ENCODE measurements around the gene F5. TPM values are rescaled to one million over a fixed set of nuclear protein-coding genes. Genes with fewer than 3 reads are reported as not detected.

The F5 gene
- polyA plus RNA-seq, 1 donor = 0.30 TPM

DNA sequence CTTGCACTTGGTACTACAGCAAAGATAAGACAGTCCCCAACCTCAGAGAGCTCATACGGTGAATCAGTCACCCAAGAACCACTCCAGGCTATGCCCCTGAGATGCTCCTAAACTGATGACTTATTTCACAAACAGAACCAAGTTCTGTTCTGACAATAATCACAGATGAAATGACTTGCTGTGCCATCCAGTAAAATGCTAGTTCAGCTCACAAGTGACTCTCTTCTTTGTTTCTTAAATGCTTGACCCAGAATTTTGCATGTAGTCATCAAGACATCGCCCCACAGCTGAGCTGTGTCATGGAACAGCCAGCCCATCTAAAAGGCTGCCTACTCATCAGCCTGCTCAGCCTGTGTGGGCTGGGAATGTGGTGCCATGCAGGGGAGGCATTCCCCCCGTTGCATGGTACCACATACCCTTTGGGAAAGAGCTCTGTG lies 94.4 kb downstream of the F5 start:
- Histone ChIP-seq H3K36me3 (ENCODE audit: control insufficient read depth, insufficient read depth, low read length) (no peaks in the 10 kb centered on the region), H3K4me1 (ENCODE audit: control insufficient read depth, insufficient read depth, low read length) (peaks cover 4% of the 10 kb centered on the region), H3K4me3 (ENCODE audit: low read length) (no peak overlapping the region), H3K27me3 (ENCODE audit: control insufficient read depth, insufficient read depth, low read length) (no peaks in the 10 kb centered on the region), H3K9me3 (ENCODE audit: control insufficient read depth, low read depth, low read length) (no peaks in the 10 kb centered on the region), H3K27ac (ENCODE audit: low read length) (no peak overlapping the region)
- no peak for DNase-seq
- WGBS (ENCODE audit: insufficient coverage, low lambda C conversion rate) = no CpG with 5 or more reads among the region's 3 CpGs

DNA sequence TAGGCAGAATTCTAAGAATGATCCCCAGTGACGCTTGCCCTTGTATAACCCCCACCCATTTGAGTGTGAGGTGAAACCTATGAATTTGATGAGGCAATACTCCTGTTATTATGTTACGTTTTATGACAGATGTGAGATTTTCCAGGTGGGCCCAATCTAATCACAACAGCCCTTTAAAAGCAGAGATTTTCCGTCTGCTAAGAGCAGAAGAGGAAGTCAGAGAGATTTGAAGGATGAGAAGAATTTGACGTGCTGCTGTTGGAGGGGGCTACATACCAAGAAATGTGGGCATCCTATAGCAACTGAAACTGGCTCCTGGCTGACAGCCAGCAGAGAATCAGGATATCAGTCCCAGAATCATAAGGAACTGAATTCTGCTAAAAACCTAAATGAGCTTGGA lies 98.1 kb downstream of the F5 start:
- Histone ChIP-seq H3K9me3 (ENCODE audit: control insufficient read depth, low read depth, low read length) (no peaks in the 10 kb centered on the region), H3K4me3 (ENCODE audit: low read length) (no peak overlapping the region), H3K4me1 (ENCODE audit: control insufficient read depth, insufficient read depth, low read length) (peaks cover 16% of the 10 kb centered on the region), H3K27me3 (ENCODE audit: control insufficient read depth, insufficient read depth, low read length) (no peaks in the 10 kb centered on the region), H3K27ac (ENCODE audit: low read length) (no peak overlapping the region), H3K36me3 (ENCODE audit: control insufficient read depth, insufficient read depth, low read length) (no peaks in the 10 kb centered on the region)
- no peak for DNase-seq
- WGBS (ENCODE audit: insufficient coverage, low lambda C conversion rate) = 100% methylated on average over 1 of the region's 4 CpGs

- H3K9me3 ChIP-seq (ENCODE audit: control insufficient read depth, low read depth, low read length) = no peaks in the 10 kb centered on the region
- H3K4me1 ChIP-seq (ENCODE audit: control insufficient read depth, insufficient read depth, low read length) = peaks cover 16% of the 10 kb centered on the region
- WGBS (ENCODE audit: insufficient coverage, low lambda C conversion rate) = no CpG with 5 or more reads among the region's 16 CpGs
- no peaks in the 10 kb centered on the region for H3K27me3 ChIP-seq (ENCODE audit: control insufficient read depth, insufficient read depth, low read length)
- H3K27ac ChIP-seq (ENCODE audit: low read length) = no peak overlapping the region
- no peak for DNase-seq
- no peaks in the 10 kb centered on the region for H3K36me3 ChIP-seq (ENCODE audit: control insufficient read depth, insufficient read depth, low read length)
- no peak overlapping the region for H3K4me3 ChIP-seq (ENCODE audit: low read length)
Observed at GRCh38 chr1:169487561-169487960, 98.7 kb downstream of the F5 start.

DNA sequence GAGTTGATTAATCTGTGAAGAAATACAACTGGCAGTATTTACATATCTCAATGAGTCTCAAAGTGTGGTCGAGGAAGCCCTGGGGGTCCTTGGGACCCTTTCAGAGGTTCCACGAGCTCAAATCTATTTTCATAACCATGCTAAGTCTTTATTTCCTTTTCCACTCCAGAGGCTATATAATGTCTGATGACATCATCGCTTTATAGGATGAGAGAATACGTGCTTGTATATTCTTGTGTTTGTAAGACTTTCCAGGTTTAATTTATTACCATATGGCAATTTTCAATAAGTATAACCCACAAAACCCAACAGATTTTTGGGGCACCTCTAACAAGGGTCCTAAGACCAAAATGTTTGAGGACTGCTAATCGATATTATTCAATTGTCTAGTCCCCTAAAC lies 99.1 kb downstream of the F5 start:
- Histone ChIP-seq H3K36me3 (ENCODE audit: control insufficient read depth, insufficient read depth, low read length) (no peaks in the 10 kb centered on the region), H3K9me3 (ENCODE audit: control insufficient read depth, low read depth, low read length) (no peaks in the 10 kb centered on the region), H3K27me3 (ENCODE audit: control insufficient read depth, insufficient read depth, low read length) (no peaks in the 10 kb centered on the region), H3K27ac (ENCODE audit: low read length) (peak overlapping the region; percentile 82), H3K4me1 (ENCODE audit: control insufficient read depth, insufficient read depth, low read length) (peaks cover 16% of the 10 kb centered on the region), H3K4me3 (ENCODE audit: low read length) (no peak overlapping the region)
- WGBS (ENCODE audit: insufficient coverage, low lambda C conversion rate) = no CpG with 5 or more reads among the region's 5 CpGs
- peak in 1 of 2 donors; percentile 54 for DNase-seq

DNA sequence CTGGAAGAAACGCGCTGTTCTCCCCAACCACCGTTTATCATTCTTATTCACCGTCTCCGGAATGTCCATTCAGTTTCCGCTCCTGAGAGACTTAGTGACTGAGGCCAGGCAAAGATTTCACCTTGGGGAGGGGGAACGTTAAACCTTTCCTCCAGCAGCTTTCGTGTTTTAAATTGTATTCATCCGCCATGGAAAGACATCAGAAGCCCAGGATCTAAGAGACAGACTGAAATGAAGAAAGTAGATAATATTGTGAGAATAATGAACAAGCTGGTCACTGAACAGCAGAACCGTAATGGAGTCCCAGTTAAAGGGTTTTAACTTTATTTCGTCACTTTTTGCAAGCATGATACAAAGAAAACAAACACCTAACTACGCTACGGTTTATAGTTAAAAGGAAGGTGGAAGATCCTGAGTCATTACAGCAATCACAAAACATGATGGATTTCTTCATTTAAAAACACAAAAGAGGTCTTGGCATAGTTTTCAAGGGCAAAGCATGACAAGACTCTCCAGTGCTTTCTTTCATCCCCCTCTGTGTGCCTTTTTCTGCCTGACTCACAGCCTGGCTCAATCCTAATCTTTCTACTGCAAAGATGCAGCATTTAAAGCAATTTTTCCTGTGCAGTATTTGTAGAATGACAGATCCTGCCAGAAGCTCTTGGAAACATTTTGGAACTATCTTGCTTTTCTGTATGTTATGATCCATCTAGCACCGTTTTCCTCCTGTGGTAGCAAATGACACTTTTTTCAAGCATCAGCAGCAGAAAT lies 99.8 kb downstream of the F5 start:
- H3K27ac ChIP-seq (ENCODE audit: low read length) = peak overlapping the region; percentile 82
- no peaks in the 10 kb centered on the region for H3K36me3 ChIP-seq (ENCODE audit: control insufficient read depth, insufficient read depth, low read length)
- peak overlapping the region; percentile 80 for H3K4me3 ChIP-seq (ENCODE audit: low read length)
- peaks cover 16% of the 10 kb centered on the region for H3K4me1 ChIP-seq (ENCODE audit: control insufficient read depth, insufficient read depth, low read length)
- no peaks in the 10 kb centered on the region for H3K27me3 ChIP-seq (ENCODE audit: control insufficient read depth, insufficient read depth, low read length)
- 12% methylated on average over 6 of the region's 14 CpGs for WGBS (ENCODE audit: insufficient coverage, low lambda C conversion rate)
- DNase-seq = no peak
- H3K9me3 ChIP-seq (ENCODE audit: control insufficient read depth, low read depth, low read length) = no peaks in the 10 kb centered on the region

DNA sequence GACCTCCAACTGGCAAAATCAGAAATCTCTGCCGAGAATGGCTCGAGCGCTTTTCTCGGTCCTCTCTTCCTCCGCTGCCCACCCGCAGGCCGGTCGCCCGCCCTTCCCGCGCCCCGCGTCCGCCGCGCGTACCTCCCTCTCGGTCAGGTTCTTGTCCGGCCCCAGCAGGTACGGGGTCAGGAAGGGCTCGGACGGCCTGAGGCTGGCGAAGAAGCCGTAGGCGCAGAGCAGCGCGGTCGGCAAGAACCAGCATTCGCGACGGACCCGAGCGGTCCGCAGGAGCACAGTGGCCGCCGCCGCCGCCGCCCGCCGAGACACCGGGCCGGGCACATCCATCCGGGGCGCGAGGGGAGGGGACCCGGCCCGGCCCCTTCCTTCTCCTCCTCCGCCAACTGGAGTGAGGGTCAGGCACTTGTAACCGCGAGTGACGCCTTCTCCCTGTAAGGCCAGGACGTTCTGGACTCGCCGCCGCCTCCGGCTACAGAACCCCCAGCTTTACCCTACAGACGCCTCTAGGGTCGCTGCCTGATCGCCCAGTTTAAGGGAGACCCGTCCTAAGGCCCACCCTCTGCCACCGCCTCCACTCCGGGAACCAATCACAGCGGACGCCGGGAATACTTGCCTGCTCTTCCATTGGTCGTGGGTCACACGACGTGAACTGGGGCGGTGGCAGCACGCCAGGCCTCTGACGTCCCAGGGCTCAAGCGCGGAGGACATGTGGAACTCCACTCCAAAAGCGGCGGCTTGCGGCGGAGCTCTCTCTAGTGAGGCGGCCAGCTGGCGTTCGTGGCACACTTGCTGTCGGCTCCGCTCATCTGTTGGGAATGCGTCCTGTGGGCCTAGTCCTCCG lies 100.6 kb downstream of the F5 start, which contains the start of gene SLC19A2:
Gene SLC19A2, minus strand, starts transcription at position 514 of the 850 bp plus-strand sequence. Its CDS starts 178 bp downstream, at position 336.
- H3K9me3 ChIP-seq (ENCODE audit: control insufficient read depth, low read depth, low read length) = no peaks in the 10 kb centered on the region
- H3K4me3 ChIP-seq (ENCODE audit: low read length) = peak within 1 kb of the TSS; percentile 80
- H3K27me3 ChIP-seq (ENCODE audit: control insufficient read depth, insufficient read depth, low read length) = no peaks in the 10 kb centered on the region
- peak within 1 kb of the TSS; percentile 82 for H3K27ac ChIP-seq (ENCODE audit: low read length)
- H3K36me3 ChIP-seq (ENCODE audit: control insufficient read depth, insufficient read depth, low read length) = no peaks in the 10 kb centered on the region
- no CpG with 5 or more reads among the region's 85 CpGs for WGBS (ENCODE audit: insufficient coverage, low lambda C conversion rate)
- peaks cover 16% of the 10 kb centered on the region for H3K4me1 ChIP-seq (ENCODE audit: control insufficient read depth, insufficient read depth, low read length)
- peak; percentile 99 for DNase-seq

DNA sequence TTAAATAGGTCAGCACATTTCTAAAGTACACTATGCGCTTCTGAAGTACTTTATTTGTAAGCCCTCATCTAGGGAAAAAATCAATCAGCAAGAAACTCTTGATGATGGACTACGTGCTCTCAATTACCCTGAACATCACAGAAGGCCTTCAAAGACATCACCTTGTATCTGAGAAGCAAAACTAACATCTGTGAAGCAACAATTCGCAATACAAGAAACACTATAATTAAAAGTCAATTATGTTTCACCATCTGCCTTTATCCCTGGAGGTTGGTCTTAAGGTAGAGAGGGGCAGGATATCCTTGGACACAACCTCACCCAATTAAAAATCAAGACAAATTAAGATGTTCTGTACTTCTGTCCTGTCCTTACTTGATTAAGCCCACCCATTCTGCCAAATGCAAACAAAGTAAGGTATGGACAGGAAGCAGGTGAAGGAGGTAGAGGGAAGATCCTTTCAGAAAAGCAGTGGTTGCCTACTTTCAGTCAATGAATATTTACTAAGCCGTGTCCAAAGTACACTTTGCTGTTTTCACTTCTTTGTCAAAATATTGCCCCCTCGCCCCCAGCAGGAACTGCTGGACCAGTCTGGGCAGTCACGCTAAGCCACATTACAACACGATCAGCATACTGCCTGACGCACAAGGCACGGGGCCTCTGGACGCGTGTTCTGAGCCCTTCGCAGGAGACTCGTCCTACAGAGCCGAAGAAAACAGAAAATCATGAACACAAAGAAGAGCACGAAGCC lies 101.4 kb downstream of the F5 start:
- H3K9me3 ChIP-seq (ENCODE audit: control insufficient read depth, low read depth, low read length) = no peaks in the 10 kb centered on the region
- no peaks in the 10 kb centered on the region for H3K36me3 ChIP-seq (ENCODE audit: control insufficient read depth, insufficient read depth, low read length)
- H3K4me1 ChIP-seq (ENCODE audit: control insufficient read depth, insufficient read depth, low read length) = peaks cover 16% of the 10 kb centered on the region
- no peaks in the 10 kb centered on the region for H3K27me3 ChIP-seq (ENCODE audit: control insufficient read depth, insufficient read depth, low read length)
- H3K4me3 ChIP-seq (ENCODE audit: low read length) = peak overlapping the region; percentile 80
- H3K27ac ChIP-seq (ENCODE audit: low read length) = peak overlapping the region; percentile 82
- peak; percentile 80 to 89 for DNase-seq
- WGBS (ENCODE audit: insufficient coverage, low lambda C conversion rate) = no CpG with 5 or more reads among the region's 15 CpGs

- H3K4me3 ChIP-seq (ENCODE audit: low read length) = peak overlapping the region; percentile 80
- DNase-seq = peak in 1 of 2 donors; percentile 51
- H3K27me3 ChIP-seq (ENCODE audit: control insufficient read depth, insufficient read depth, low read length) = no peaks in the 10 kb centered on the region
- 80% methylated on average over 1 of the region's 4 CpGs for WGBS (ENCODE audit: insufficient coverage, low lambda C conversion rate)
- H3K4me1 ChIP-seq (ENCODE audit: control insufficient read depth, insufficient read depth, low read length) = peaks cover 16% of the 10 kb centered on the region
- no peaks in the 10 kb centered on the region for H3K36me3 ChIP-seq (ENCODE audit: control insufficient read depth, insufficient read depth, low read length)
- no peaks in the 10 kb centered on the region for H3K9me3 ChIP-seq (ENCODE audit: control insufficient read depth, low read depth, low read length)
- H3K27ac ChIP-seq (ENCODE audit: low read length) = peak overlapping the region; percentile 82
Observed at GRCh38 chr1:169484101-169484500, 102.2 kb downstream of the F5 start.

DNA sequence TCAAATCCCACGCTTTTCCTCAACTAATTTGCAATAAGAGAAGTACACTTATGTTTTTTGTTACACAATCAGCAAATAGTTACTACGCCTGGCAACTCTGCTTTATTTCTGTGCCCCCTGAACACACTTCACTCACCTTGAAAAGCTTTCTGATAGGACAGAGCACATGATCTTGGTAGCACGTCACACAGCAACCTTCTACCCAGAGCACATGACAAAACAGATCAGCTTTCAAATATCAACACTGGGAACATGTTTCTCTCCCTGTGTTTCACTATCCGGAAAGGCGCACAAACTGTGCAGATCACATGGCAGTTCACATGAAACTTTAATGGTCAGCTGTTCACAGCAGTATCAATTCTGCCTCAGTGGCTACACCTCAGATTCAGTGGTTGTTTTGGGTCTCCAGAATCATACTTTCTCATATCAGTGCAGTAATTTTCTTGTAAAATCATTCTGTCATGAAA lies 102.7 kb downstream of the F5 start:
- peak overlapping the region; percentile 80 for H3K4me3 ChIP-seq (ENCODE audit: low read length)
- H3K9me3 ChIP-seq (ENCODE audit: control insufficient read depth, low read depth, low read length) = no peaks in the 10 kb centered on the region
- peaks cover 16% of the 10 kb centered on the region for H3K4me1 ChIP-seq (ENCODE audit: control insufficient read depth, insufficient read depth, low read length)
- DNase-seq = peak; percentile 79 to 90
- no peaks in the 10 kb centered on the region for H3K36me3 ChIP-seq (ENCODE audit: control insufficient read depth, insufficient read depth, low read length)
- H3K27ac ChIP-seq (ENCODE audit: low read length) = peak overlapping the region; percentile 82
- H3K27me3 ChIP-seq (ENCODE audit: control insufficient read depth, insufficient read depth, low read length) = no peaks in the 10 kb centered on the region
- no CpG with 5 or more reads among the region's 5 CpGs for WGBS (ENCODE audit: insufficient coverage, low lambda C conversion rate)

All from large intestine (tissue), 3 donors.